Ectodermal cell (in vitro differentiated cells): ENCODE measurements around the gene NRG3.
"Not testable (repeated sequence)": the region's sequence is repeated elsewhere in the genome, so short reads cannot be mapped to it uniquely, and the experiment has no call there.

ENCODE experiments used
- H3K27ac ChIP-seq: 2 replicates; pipeline ENCODE4 v1.7.0; 2013; ENCODE audit warnings: mild to moderate bottlenecking, low read depth, low read length; ENCODE audit not compliant: insufficient read depth, poor library complexity, severe bottlenecking
- H3K27me3 ChIP-seq: 2 replicates; pipeline ENCODE4 v1.7.0; 2013; ENCODE audit warnings: mild to moderate bottlenecking, low read length; ENCODE audit not compliant: insufficient read depth, control insufficient read depth, poor library complexity, severe bottlenecking
- H3K36me3 ChIP-seq: one replicate; pipeline ENCODE4 v1.7.0; 2013; ENCODE audit warnings: low read length; ENCODE audit not compliant: control insufficient read depth, insufficient read depth
- H3K4me1 ChIP-seq: one replicate; pipeline ENCODE4 v1.7.0; 2013; ENCODE audit warnings: low read length; ENCODE audit not compliant: control insufficient read depth, insufficient read depth
- H3K4me3 ChIP-seq: 2 replicates; pipeline ENCODE4 v1.7.0; 2013; ENCODE audit warnings: low read depth, low read length, control low read depth; ENCODE audit not compliant: insufficient read depth
- H3K9me3 ChIP-seq: 2 replicates; pipeline ENCODE4 v1.7.0; 2013; ENCODE audit warnings: mild to moderate bottlenecking, low read length, moderate library complexity; ENCODE audit not compliant: control insufficient read depth
- WGBS, 2 experiments: methylation state at CpG; one replicate each; pipeline ENCODE4 v1.1.7; 2013; ENCODE audit warnings: missing lambda C conversion rate in 2 of 2; 5-methylcytosine and 5-hydroxymethylcytosine counted together

Gene NRG3

GRCh38 chr10:81995254-81995653, 120.3 kb downstream of the NRG3 start:
- Histone ChIP-seq H3K4me1 (no peaks in the 10 kb centered on the region), H3K4me3 (no peak overlapping the region), H3K36me3 (no peaks in the 10 kb centered on the region), H3K27ac (no peak overlapping the region), H3K9me3 (no peaks in the 10 kb centered on the region), H3K27me3 (no peaks in the 10 kb centered on the region)
- 88 to 95% methylated on average over 3 of the region's 3 CpGs for WGBS, 2 experiments

DNA sequence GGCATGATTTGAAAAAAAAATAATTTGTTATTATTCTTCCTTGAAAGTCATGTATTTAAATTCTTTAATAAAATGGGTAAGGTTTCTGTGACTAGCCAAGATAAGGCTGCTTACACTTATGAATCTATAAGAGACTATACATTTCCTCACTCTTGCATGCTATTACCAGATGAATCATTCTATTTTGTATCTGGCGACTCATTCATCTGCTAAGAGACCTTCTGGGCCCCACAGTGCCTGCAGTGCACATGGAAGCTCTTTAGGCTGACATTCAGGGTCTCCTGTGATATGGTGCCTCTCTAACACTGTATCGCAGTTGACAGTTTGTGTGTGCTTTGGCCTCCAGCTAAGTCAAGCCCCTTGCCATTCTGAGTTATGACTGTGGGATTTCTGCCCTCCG, 121.9 kb downstream of the NRG3 start:
- WGBS, 2 experiments, result 94 to 98% methylated on average over 3 of the region's 3 CpGs
- H3K4me1 ChIP-seq, result no peaks in the 10 kb centered on the region

GRCh38 chr10:82020999-82021398, 146.0 kb downstream of the NRG3 start:
- Histone ChIP-seq H3K4me3 (no peak overlapping the region), H3K9me3 (no peaks in the 10 kb centered on the region), H3K27me3 (no peaks in the 10 kb centered on the region), H3K4me1 (no peaks in the 10 kb centered on the region), H3K36me3 (no peaks in the 10 kb centered on the region), H3K27ac (no peak overlapping the region)
- WGBS, 2 experiments, result 90 to 91% methylated on average over 4 of the region's 4 CpGs

More for the DNA sequence above, 121.9 kb downstream of the NRG3 start:
- no peaks in the 10 kb centered on the region for H3K27me3 ChIP-seq
- H3K27ac ChIP-seq, result no peak overlapping the region
- H3K4me3 ChIP-seq, result no peak overlapping the region
- H3K9me3 ChIP-seq, result no peaks in the 10 kb centered on the region
- no peaks in the 10 kb centered on the region for H3K36me3 ChIP-seq

DNA sequence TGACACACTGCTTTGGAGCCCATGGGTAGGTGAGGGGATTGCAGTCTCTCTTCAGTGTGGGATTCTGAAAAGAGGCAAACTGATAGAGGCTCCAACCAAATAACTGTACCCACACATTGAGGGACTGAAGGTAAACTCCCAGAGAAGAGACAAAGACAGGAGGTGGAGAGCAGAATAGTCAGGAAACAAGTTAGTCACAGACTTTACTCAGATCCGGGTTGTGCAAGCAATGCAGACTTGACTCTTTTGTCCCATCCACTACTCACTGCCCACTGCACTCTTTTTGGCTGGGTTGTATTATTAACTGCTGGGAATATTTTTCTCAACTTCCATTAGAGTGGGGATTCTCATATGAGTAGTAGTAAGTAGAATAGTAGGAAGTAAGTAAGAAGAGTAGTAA, 152.7 kb downstream of the NRG3 start:
- no peaks in the 10 kb centered on the region for H3K4me1 ChIP-seq
- no peaks in the 10 kb centered on the region for H3K27me3 ChIP-seq
- no peak overlapping the region for H3K4me3 ChIP-seq
- no peaks in the 10 kb centered on the region for H3K36me3 ChIP-seq
- WGBS, 2 experiments, result 78 to 100% methylated on average over 1 of the region's 1 CpG
- H3K9me3 ChIP-seq, result no peaks in the 10 kb centered on the region
- H3K27ac ChIP-seq, result no peak overlapping the region

DNA sequence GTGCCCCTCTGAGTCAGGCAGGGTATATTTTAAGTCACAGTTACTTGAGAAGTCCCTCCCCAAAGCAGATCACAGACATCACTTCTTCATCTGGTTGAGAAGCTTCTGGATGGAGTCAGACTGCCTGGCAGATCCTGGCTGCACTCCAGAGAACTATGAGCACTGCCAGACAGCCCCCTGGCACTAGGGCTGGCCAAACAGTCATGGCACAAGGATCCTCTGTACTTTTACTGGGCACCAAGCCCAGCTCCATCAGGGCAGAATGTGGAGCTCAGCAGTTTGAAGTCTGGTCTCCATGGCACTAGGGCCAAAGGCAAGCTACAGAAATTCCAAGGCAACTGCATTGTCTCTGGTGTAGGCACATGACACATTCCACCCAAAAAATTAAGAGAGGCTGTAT, 162.1 kb downstream of the NRG3 start:
- Histone ChIP-seq H3K4me1 (peaks cover 3% of the 10 kb centered on the region), H3K27ac (no peak overlapping the region), H3K36me3 (no peaks in the 10 kb centered on the region), H3K27me3 (no peaks in the 10 kb centered on the region), H3K9me3 (no peaks in the 10 kb centered on the region), H3K4me3 (no peak overlapping the region)

- Histone ChIP-seq H3K36me3 (no peaks in the 10 kb centered on the region), H3K9me3 (no peaks in the 10 kb centered on the region), H3K4me3 (no peak overlapping the region), H3K4me1 (peaks cover 3% of the 10 kb centered on the region), H3K27ac (no peak overlapping the region), H3K27me3 (no peaks in the 10 kb centered on the region)
These were observed 163.6 kb downstream of the NRG3 start for GRCh38 chr10:82038587-82038986.

DNA sequence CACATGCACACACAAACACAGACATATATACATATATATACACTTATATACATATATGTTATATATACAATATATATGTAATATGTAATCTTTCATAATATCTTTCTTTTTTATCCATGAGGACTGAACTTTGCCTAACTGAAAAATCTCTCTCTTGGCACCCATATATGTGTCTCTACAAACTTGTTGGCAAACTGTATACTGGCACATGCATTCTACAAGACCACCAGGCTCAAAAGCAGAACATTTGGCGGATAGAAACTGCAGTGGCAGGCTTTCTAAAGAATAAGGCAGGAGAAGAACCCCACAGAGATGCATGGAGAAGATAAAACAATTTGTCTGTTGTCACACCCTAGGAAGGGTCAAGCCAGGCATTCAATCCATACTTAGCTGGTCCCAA, 165.3 kb downstream of the NRG3 start:
- no peaks in the 10 kb centered on the region for H3K27me3 ChIP-seq
- 82 to 90% methylated on average over 1 of the region's 1 CpG for WGBS, 2 experiments
- no peak overlapping the region for H3K4me3 ChIP-seq
- no peaks in the 10 kb centered on the region for H3K36me3 ChIP-seq
- H3K9me3 ChIP-seq, result no peaks in the 10 kb centered on the region
- no peak overlapping the region for H3K27ac ChIP-seq
- peaks cover 3% of the 10 kb centered on the region for H3K4me1 ChIP-seq

DNA sequence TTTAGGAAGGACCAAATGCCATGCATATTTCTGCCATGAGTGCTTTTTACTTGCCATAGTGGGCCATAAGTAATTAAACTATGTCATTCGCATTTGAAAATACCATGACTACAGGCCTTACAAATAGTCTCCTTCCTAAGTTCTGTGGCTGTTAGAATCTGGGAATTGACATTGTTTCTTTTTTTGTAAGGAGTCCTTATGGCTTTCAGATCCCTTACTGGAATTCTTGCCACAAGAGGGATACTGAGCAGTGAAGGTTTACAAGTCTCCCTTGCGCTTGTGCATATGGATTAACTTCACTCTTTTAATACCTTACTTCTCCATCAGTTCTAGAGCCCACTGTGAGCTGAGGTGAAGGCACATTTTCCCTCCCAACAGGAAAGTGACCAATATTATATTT, 166.0 kb downstream of the NRG3 start:
- Histone ChIP-seq H3K27ac (no peak overlapping the region), H3K4me3 (no peak overlapping the region), H3K9me3 (no peaks in the 10 kb centered on the region), H3K27me3 (no peaks in the 10 kb centered on the region), H3K4me1 (peaks cover 3% of the 10 kb centered on the region), H3K36me3 (no peaks in the 10 kb centered on the region)
- WGBS, 2 experiments, result 76 to 95% methylated on average over 2 of the region's 2 CpGs

- H3K4me3 ChIP-seq, result no peak overlapping the region
- no peaks in the 10 kb centered on the region for H3K27me3 ChIP-seq
- H3K27ac ChIP-seq, result no peak overlapping the region
- H3K4me1 ChIP-seq, result no peaks in the 10 kb centered on the region
- H3K9me3 ChIP-seq, result no peaks in the 10 kb centered on the region
- WGBS, 2 experiments, result 92 to 93% methylated on average over 1 of the region's 1 CpG
- no peaks in the 10 kb centered on the region for H3K36me3 ChIP-seq
These were observed 181.4 kb downstream of the NRG3 start for GRCh38 chr10:82056391-82056790.

DNA sequence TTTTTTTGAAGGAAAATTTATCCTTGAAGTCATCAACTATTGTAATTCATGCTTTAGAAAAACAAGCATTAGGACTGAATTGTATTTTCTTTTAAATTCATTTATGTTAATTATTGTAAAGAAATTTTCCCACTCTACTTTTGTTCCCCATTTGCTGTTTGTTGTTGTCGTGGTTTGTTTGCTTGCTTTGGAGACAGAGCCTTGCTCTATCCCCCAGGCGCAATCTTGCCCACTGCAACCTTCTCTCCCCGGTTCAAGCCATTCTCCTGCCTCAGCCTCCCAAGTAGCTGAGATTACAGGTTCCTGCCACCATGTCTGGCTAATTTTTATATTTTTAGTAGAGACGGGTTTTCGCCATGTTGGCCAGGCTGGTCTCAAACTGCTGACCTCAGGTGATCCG, 192.2 kb downstream of the NRG3 start:
- H3K9me3 ChIP-seq, H3K27me3 ChIP-seq, H3K4me3 ChIP-seq, H3K27ac ChIP-seq, H3K36me3 ChIP-seq, H3K4me1 ChIP-seq: not testable (repeated sequence)
- WGBS, 2 experiments, result 87 to 95% methylated on average over 6 of the region's 6 CpGs

- Histone ChIP-seq H3K9me3 (no peaks in the 10 kb centered on the region), H3K4me3 (no peak overlapping the region), H3K36me3 (no peaks in the 10 kb centered on the region), H3K27me3 (no peaks in the 10 kb centered on the region), H3K27ac (no peak overlapping the region), H3K4me1 (no peaks in the 10 kb centered on the region)
- 80 to 93% methylated on average over 1 of the region's 2 CpGs for WGBS, 2 experiments
These were observed 193.5 kb downstream of the NRG3 start for GRCh38 chr10:82068501-82068900.
